Vagina (tissue), 2 donors: ENCODE data around the gene NRSN1. TPM values are rescaled to one million over a fixed set of nuclear protein-coding genes. Genes with fewer than 3 reads are reported as not detected.

Experiments
- DNase-seq, 2 donors: peaks; one replicate each; pipeline ENCODE4 v3.0.0-alpha.2; 2017; ENCODE audit errors: extremely low spot score in 2 of 2
- H3K27ac ChIP-seq: fragments of 200-600 bp; sonication (generic); one replicate; pipeline ENCODE4 v1.5.1; 2019
- H3K27me3 ChIP-seq: fragments of 200-600 bp; sonication (generic); one replicate; pipeline ENCODE4 v1.5.1; 2019
- H3K36me3 ChIP-seq, 2 donors: fragments of 200-600 bp; sonication (generic); one replicate each; pipeline ENCODE4 v1.5.1; 2017 to 2019
- H3K4me1 ChIP-seq: fragments of 200-600 bp; sonication (generic); one replicate; pipeline ENCODE4 v1.5.1; 2019
- H3K4me3 ChIP-seq, 2 donors: fragments of 200-600 bp; sonication (generic); 1 replicate in 1 of 2; 2 replicates in 1 of 2; pipeline ENCODE4 v1.5.1; 2016 to 2019
- H3K9me3 ChIP-seq: fragments of 200-600 bp; sonication (generic); one replicate; pipeline ENCODE4 v1.5.1; 2019
- CTCF ChIP-seq, 3 experiments: fragments of 450-650 bp in 2 of 3; fragments of 200-600 bp in 1 of 3; sonication (generic) in 1 of 3; IDR thresholded peaks; one replicate each; pipeline ENCODE4 v1.5.1; 2017 to 2019; ENCODE audit warnings: antibody characterized with exemption in 3 of 3, mild to moderate bottlenecking in 2 of 3, moderate library complexity in 2 of 3
- POLR2A ChIP-seq, 2 donors: fragments of 450-650 bp; IDR thresholded peaks; one replicate each; pipeline ENCODE4 v1.6.1; 2017; ENCODE audit warnings: antibody characterized with exemption in 2 of 2, mild to moderate bottlenecking in 2 of 2, moderate library complexity in 2 of 2
- POLR2AphosphoS5 ChIP-seq, 2 donors: sonication (generic); formaldehyde crosslinking; IDR thresholded peaks; one replicate each; pipeline ENCODE4 v1.9.0; 2017; ENCODE audit warnings: antibody characterized with exemption in 2 of 2, mild to moderate bottlenecking in 2 of 2, low read depth in 1 of 2; ENCODE audit not compliant: insufficient read depth in 1 of 2
- intact Hi-C: fragments of 100-400 bp; cut with DNase I; formaldehyde crosslinking; loops from one replicate; pipeline ENCODE4 v1.15.1; 2023
- total RNA-seq: library from RNA; depleted of rRNA; stranded (reverse); fragments of >200 nt; gene quantifications from one replicate; pipeline ENCODE4 v1.2.3, GENCODE V29; 2016

The NRSN1 gene
- total RNA-seq, 1 donor from 2014 or later, result 1.5 TPM

GRCh38 chr6:24146871-24147270 is 20.9 kb downstream of the NRSN1 start:
- Histone ChIP-seq H3K27ac (no peak overlapping the region), H3K4me1 (no peaks in the 10 kb centered on the region), H3K9me3 (no peaks in the 10 kb centered on the region), H3K4me3 (no peak overlapping the region), H3K27me3 (no peaks in the 10 kb centered on the region), H3K36me3 (no peaks in the 10 kb centered on the region)
- no peak for DNase-seq
- TF ChIP-seq POLR2AphosphoS5 (IDR thresholded peaks at IDR 0.05; ENCODE audit: insufficient read depth in 1 of 2, low read depth in 1 of 2) (no peak), POLR2A (IDR thresholded peaks at IDR 0.05) (no peak), CTCF (IDR thresholded peaks at IDR 0.05) (no peak)
- intact Hi-C loops, result no loop called here

GRCh38 chr6:24147511-24148153 is 21.6 kb downstream of the NRSN1 start:
- DNase-seq, result no peak
- Histone ChIP-seq H3K36me3 (no peaks in the 10 kb centered on the region), H3K9me3 (no peaks in the 10 kb centered on the region), H3K4me3 (no peak overlapping the region), H3K27ac (no peak overlapping the region), H3K27me3 (no peaks in the 10 kb centered on the region), H3K4me1 (no peaks in the 10 kb centered on the region)
- TF ChIP-seq CTCF (IDR thresholded peaks at IDR 0.05), result no peak
- no peak for TF ChIP-seq POLR2A (IDR thresholded peaks at IDR 0.05)
- no peak for TF ChIP-seq POLR2AphosphoS5 (IDR thresholded peaks at IDR 0.05; ENCODE audit: insufficient read depth in 1 of 2, low read depth in 1 of 2)
- intact Hi-C loops, result no loop called here

- intact Hi-C loops, result no loop called here
Measured at GRCh38 chr6:24148154-24148570, 22.1 kb downstream of the NRSN1 start.

GRCh38 chr6:24148684-24149083 is 22.7 kb downstream of the NRSN1 start:
- TF ChIP-seq POLR2AphosphoS5 (IDR thresholded peaks at IDR 0.05; ENCODE audit: insufficient read depth in 1 of 2, low read depth in 1 of 2) (no peak), CTCF (IDR thresholded peaks at IDR 0.05) (no peak), POLR2A (IDR thresholded peaks at IDR 0.05) (no peak)
- H3K27me3 ChIP-seq, result no peaks in the 10 kb centered on the region
- no peak overlapping the region for H3K4me3 ChIP-seq
- intact Hi-C loops, result no loop called here
- H3K9me3 ChIP-seq, result no peaks in the 10 kb centered on the region
- no peak for DNase-seq
- no peaks in the 10 kb centered on the region for H3K36me3 ChIP-seq
- H3K4me1 ChIP-seq, result no peaks in the 10 kb centered on the region
- no peak overlapping the region for H3K27ac ChIP-seq

More at GRCh38 chr6:24148154-24148570, 22.1 kb downstream of the NRSN1 start:
- H3K36me3 ChIP-seq, result no peaks in the 10 kb centered on the region
- H3K4me3 ChIP-seq, result no peak overlapping the region
- DNase-seq, result no peak
- H3K27me3 ChIP-seq, result no peaks in the 10 kb centered on the region
- H3K9me3 ChIP-seq, result no peaks in the 10 kb centered on the region
- no peak for TF ChIP-seq POLR2A (IDR thresholded peaks at IDR 0.05)
- no peak for TF ChIP-seq POLR2AphosphoS5 (IDR thresholded peaks at IDR 0.05; ENCODE audit: insufficient read depth in 1 of 2, low read depth in 1 of 2)
- no peak for TF ChIP-seq CTCF (IDR thresholded peaks at IDR 0.05)
- no peak overlapping the region for H3K27ac ChIP-seq
- H3K4me1 ChIP-seq, result no peaks in the 10 kb centered on the region

- H3K4me1 ChIP-seq, result no peaks in the 10 kb centered on the region
- TF ChIP-seq CTCF (IDR thresholded peaks at IDR 0.05) (no peak), POLR2A (IDR thresholded peaks at IDR 0.05) (no peak), POLR2AphosphoS5 (IDR thresholded peaks at IDR 0.05; ENCODE audit: insufficient read depth in 1 of 2, low read depth in 1 of 2) (no peak)
- H3K9me3 ChIP-seq, result no peaks in the 10 kb centered on the region
- H3K4me3 ChIP-seq, result no peak overlapping the region
- no peak overlapping the region for H3K27ac ChIP-seq
- no peak for DNase-seq
- H3K36me3 ChIP-seq, result no peaks in the 10 kb centered on the region
- intact Hi-C loops, result no loop called here
- H3K27me3 ChIP-seq, result no peaks in the 10 kb centered on the region
Measured at GRCh38 chr6:24149296-24149695, 23.3 kb downstream of the NRSN1 start.
